ENCODE data around the gene RP2.

RP2 gene

DNA sequence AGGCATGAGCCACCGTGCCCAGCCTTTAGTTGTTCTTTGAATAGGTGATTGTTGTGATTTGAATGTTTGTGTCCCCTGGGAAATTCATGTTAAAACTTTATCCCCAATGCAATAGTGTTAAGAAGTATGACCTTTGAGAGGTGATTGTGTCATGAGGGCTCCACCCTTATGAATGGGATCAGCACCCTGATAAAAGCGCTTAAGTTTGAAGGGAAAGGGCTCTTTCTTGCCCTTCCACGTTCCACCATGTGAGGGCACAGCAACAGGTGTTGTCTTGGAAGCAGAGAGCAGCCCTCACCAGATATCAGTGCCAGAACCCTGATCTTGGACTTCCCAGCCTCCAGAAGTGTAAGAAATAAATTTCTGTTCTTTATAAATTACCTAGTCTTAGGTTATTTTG is 33.7 kb upstream of the RP2 start:
- DNase-seq (ENCODE audit: low read depth) = no peak
- TF ChIP-seq, protein P1, sequence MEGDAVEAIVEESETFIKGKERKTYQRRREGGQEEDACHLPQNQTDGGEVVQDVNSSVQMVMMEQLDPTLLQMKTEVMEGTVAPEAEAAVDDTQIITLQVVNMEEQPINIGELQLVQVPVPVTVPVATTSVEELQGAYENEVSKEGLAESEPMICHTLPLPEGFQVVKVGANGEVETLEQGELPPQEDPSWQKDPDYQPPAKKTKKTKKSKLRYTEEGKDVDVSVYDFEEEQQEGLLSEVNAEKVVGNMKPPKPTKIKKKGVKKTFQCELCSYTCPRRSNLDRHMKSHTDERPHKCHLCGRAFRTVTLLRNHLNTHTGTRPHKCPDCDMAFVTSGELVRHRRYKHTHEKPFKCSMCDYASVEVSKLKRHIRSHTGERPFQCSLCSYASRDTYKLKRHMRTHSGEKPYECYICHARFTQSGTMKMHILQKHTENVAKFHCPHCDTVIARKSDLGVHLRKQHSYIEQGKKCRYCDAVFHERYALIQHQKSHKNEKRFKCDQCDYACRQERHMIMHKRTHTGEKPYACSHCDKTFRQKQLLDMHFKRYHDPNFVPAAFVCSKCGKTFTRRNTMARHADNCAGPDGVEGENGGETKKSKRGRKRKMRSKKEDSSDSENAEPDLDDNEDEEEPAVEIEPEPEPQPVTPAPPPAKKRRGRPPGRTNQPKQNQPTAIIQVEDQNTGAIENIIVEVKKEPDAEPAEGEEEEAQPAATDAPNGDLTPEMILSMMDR (IDR thresholded peaks at IDR 0.05; ENCODE audit: control insufficient read depth, extremely low read depth, insufficient read depth) = peak; percentile 29; the same call in 1 of the 2 replicates
- H3K4me3 ChIP-seq (ENCODE audit: low read depth, low read length) = no peak overlapping the region

DNA sequence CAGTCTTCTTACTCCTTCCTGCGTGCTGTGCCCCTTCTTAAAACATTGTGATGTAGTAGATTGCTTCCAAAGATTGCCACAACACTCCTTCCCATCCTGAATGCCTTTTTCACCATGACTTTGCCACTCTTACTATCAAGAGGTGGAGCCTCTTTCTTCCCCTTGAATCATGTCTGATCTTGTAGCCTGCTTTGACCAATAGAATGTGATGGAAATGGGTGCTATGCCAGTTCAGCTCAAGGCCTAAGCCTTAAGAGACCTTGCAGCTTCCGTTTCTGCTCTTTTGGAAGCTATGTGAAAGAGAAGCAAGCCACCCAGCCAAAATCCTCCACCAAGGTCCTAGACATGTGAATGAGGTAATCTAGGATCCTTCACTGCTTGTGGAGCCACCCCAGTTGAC is 31.6 kb upstream of the RP2 start:
- DNase-seq (ENCODE audit: low read depth) = no peak
- TF ChIP-seq, protein P1 (IDR thresholded peaks at IDR 0.05; ENCODE audit: control insufficient read depth, extremely low read depth, insufficient read depth) = no peak
- H3K4me3 ChIP-seq (ENCODE audit: low read depth, low read length) = no peak overlapping the region

DNA sequence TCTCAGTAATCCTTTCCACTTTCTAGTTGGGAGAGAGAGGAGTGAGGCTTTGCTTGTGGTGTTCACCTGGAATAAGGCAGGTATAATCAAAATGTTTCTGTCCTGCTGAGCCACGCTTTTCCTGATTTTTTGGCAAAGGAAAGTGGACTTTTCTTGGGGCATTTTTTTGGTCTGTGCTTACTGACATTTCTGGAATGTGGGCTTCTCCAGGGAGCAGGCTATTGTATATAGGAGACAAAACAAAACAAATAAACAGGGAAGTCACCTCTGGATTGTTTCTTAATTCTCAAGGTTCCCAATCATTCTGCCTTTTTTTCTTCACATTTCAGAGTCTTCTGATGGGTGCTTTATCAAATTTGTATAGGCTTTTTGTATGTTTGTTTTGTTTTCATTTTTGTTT is 25.7 kb upstream of the RP2 start:
- DNase-seq (ENCODE audit: low read depth) = no peak
- TF ChIP-seq, protein P1 (IDR thresholded peaks at IDR 0.05; ENCODE audit: control insufficient read depth, extremely low read depth, insufficient read depth) = no peak
- H3K4me3 ChIP-seq (ENCODE audit: low read depth, low read length) = no peak overlapping the region

DNA sequence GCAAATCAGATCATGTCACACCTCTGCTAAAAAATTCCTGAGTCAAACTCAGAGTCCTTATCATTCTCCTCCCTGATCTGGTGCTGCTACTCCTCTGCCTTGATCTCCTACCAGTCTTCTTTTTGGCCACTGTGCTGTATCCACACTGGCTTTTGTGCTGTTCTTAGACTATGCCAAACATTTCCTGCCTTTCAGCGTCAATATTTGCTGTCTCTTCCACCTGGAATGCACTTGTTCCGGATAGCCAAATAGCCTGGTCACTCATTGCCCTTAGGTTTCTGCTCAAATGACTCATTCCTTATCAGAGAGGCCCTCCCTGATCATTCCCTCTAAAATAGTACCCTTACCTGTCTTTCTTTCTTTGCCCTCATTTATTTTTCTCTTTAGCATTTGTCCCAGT is 24.4 kb upstream of the RP2 start:
- H3K4me3 ChIP-seq (ENCODE audit: low read depth, low read length) = no peak overlapping the region
- peak; percentile 70 for DNase-seq (ENCODE audit: low read depth)
- TF ChIP-seq, protein P1 (IDR thresholded peaks at IDR 0.05; ENCODE audit: control insufficient read depth, extremely low read depth, insufficient read depth) = no peak

DNA sequence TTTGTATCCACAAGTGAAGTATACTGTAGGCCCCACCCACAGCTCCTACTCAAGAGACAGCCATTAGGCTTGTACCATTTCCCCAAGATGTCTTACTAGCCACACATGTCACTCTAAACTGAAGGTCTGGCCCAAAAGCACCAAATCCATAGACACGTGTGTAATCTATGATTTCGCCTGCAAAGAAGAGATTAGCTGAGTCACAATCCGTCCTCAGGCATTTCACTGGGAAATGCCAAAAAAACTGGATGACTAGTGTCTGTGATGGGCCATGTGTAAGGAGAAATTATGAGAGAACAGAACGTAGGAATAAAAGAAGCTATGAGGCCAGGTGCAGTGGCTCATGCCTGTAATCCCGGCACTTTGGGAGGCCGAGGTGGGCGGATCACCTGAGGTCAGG is 21.9 kb upstream of the RP2 start:
- no peak for DNase-seq (ENCODE audit: low read depth)
- no peak overlapping the region for H3K4me3 ChIP-seq (ENCODE audit: low read depth, low read length)
- TF ChIP-seq, protein P1 (IDR thresholded peaks at IDR 0.05; ENCODE audit: control insufficient read depth, extremely low read depth, insufficient read depth) = no peak

DNA sequence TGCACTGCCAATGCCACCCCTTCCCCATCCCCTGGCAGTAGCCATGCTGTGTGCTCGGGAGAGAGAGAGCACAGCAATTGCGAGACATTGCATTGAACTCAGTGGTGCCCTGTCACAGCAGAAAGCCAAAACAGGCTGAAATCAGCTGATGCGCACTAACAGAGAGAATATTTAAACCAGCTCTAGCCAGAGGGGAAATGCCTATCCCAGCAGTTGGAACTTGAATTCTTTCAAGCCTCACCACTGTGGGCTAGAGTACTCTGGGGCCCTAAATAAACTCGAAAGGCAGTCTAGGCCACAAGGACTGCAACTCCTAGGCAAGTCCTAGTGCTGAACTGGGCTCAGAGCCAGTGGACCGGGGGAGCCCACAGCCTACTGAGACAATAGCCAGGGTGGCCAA is 17.7 kb upstream of the RP2 start:
- no peak for DNase-seq (ENCODE audit: low read depth)
- TF ChIP-seq, protein P1 (IDR thresholded peaks at IDR 0.05; ENCODE audit: control insufficient read depth, extremely low read depth, insufficient read depth) = no peak
- H3K4me3 ChIP-seq (ENCODE audit: low read depth, low read length) = no peak overlapping the region

DNA sequence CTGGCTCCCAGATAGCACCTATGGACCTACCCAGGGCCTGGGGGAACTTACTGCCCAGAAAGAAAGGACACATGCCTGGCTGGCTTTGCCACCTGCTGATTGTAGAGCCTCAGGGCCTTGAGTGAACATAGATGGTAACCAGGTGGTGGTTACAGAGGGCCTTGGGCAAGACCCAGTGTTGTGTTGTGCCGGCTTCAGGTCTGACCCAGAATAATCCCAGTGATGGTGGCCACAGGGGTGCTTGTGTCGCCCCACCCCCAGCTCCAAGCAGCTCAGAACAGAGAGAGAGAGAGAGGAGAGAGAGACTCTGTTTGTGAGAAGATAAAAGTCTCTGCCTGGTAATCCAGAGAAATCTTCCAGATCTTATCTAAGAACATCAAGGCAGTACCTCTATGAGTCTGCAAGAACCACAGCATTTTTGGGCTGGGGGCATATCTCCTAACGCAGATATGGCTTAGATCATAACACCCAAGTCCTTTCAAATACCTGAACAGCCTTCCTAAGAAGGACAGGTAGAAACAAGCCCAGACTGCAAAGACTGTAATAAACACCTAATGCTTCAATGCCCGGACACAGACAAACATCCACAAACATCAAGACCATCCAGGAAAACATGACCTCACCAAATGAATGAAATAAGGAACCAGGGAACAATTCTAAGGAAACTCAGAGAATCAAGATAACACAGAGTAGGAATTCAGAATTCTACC is 16.3 kb upstream of the RP2 start:
- TF ChIP-seq, protein P1 (IDR thresholded peaks at IDR 0.05; ENCODE audit: control insufficient read depth, extremely low read depth, insufficient read depth) = no peak
- H3K4me3 ChIP-seq (ENCODE audit: low read depth, low read length) = no peak overlapping the region
- DNase-seq (ENCODE audit: low read depth) = no peak

Data from LNCaP clone FGC (cell line).